HL-60/S4 (cell line): Measurements from ENCODE around the gene SERPINE3.

Source experiments
- in situ Hi-C: fragments of 300-500 bp; cut with MboI; formaldehyde crosslinking; loops from 2 replicates; pipeline ENCODE4 v1.14.3; 2022; ENCODE audit warnings: low sequenced_read_pairs

SERPINE3 gene

DNA sequence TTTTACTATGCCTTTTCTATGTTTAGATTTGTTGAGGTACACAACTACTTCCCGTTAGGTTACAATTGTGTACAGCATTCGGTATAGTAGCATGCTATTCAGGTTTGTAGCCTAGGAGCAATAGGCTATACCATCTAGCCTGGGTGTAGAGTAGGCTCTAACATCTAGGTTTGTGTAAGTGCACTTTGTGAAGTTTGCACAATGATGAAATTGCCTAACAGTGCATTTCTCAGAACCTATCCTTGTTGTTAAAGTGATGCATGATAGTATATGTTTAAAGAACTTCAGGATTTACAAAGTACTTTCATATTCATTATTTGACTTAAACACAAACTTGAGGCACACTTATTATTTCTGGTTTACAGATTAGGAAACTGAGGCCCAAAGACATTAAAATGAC lies 11.5 kb upstream of the SERPINE3 start:
- in situ Hi-C loops = no loop called here

- in situ Hi-C loops = no loop called here
Measured at GRCh38 chr13:51328488-51328887, 11.0 kb upstream of the SERPINE3 start.

DNA sequence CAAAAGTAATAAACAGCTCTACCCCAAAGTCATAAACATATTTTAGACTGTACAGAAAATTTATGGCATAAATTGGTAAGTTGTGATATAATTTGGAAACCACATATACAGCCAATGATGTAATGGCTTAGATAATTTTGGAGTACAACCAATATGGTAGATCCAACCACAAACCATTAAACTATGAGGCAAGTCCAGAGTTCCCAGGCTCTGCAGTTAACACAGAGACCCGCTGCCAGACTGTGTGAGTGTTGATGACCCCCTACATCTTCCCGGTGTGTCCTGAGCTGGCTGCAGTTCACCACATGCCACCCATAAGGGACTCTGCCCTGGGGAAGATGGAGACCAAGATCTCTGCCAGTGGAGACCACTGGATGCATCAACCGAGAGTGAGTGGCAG lies 9.9 kb upstream of the SERPINE3 start:
- in situ Hi-C loops = no loop called here

- in situ Hi-C loops = no loop called here
Measured at GRCh38 chr13:51330791-51331190, 8.7 kb upstream of the SERPINE3 start.

- in situ Hi-C loops = no loop called here
Measured at GRCh38 chr13:51331354-51331861, 8.1 kb upstream of the SERPINE3 start.

GRCh38 chr13:51332566-51333361 lies 6.7 kb upstream of the SERPINE3 start:
- in situ Hi-C loops = no loop called here

- in situ Hi-C loops = no loop called here
Measured at GRCh38 chr13:51333421-51333820, 6.1 kb upstream of the SERPINE3 start.

GRCh38 chr13:51333826-51334225 lies 5.7 kb upstream of the SERPINE3 start:
- in situ Hi-C loops = no loop called here

GRCh38 chr13:51336746-51337145 lies 2.7 kb upstream of the SERPINE3 start:
- in situ Hi-C loops = no loop called here

GRCh38 chr13:51339952-51340732 lies 651 bp downstream of the SERPINE3 start:
- in situ Hi-C loops = no loop called here

GRCh38 chr13:51341232-51341631 lies 1.7 kb downstream of the SERPINE3 start:
- in situ Hi-C loops = no loop called here

DNA sequence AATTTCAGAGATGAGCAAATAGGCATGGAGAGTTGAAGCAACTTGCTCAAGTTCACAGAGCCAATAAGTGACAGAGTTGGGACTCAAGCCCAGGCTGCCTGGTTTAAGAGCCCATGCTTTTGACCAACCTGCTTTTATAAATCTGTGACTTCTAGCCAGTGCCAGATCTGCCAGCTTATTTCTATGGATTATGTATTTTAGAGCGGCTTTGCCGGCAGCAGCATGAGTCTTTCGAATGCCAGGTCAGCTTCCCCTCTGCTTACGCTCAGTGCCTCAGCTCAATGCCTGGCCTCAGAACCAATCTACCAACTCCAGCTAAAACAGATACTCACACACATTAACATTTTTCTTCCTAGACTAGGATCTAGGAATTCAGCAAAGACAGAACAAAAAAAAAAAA lies 2.3 kb downstream of the SERPINE3 start:
- in situ Hi-C loops = no loop called here

DNA sequence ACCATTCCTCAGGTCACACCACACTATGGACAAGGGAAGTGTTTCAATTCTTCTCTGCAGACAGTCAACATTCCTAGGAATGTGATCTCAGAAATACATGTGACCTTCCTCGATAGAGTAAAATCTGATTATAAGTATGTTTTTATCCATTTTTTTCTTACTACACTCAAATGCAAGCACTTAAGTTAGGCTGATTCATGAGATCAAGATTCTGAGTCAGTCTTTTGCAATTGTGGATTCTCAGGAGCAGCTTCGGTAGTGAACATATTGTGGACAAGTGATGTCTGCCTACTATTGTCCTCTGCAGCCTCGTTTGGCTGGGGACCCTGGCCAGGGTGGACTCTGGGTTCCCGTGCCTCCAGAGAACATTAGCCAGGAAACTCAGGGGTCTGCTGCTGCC lies 3.2 kb downstream of the SERPINE3 start:
- in situ Hi-C loops = no loop called here

DNA sequence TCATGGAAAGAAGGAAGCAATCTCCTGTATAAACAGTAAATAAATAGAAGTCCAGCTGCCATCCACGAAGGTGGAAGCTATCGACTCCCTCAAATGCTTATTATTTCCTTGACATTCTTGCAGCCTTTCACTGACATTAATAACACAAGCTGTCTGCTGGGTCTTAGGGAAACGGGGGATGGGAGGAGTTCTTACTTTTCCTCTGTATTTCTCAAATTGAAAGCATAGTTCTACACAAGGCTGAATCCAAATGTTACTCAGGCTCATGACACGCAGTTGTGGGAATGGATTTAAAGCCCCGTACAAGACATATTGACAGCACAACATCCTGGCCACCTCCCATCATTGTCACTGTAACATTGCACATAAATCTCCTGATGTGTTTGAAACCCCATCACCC lies 4.0 kb downstream of the SERPINE3 start:
- in situ Hi-C loops = no loop called here

DNA sequence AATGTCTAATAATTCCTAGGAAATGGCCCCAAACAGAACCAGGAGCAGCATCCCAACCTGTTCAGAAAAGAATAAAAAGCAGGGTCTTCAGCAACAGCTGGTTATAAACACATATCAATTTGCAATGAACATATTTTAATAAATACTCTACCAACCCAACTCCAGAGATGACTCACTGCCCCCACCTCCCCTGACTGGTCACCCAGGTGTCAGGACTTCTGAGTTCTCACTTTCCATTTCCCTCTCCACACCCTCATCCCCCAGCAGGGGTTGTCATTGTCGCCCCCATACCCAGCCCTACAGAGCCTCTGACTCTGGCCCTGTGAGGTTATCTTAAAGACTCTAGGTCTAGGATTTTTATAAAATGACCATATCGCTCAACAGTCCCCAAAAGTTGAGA lies 6.9 kb downstream of the SERPINE3 start:
- in situ Hi-C loops = no loop called here

GRCh38 chr13:51347099-51347498 lies 7.6 kb downstream of the SERPINE3 start:
- in situ Hi-C loops = no loop called here

GRCh38 chr13:51348069-51348967 lies 8.8 kb downstream of the SERPINE3 start:
- in situ Hi-C loops = no loop called here

- in situ Hi-C loops = no loop called here
Measured at GRCh38 chr13:51349016-51349415, 9.5 kb downstream of the SERPINE3 start.

DNA sequence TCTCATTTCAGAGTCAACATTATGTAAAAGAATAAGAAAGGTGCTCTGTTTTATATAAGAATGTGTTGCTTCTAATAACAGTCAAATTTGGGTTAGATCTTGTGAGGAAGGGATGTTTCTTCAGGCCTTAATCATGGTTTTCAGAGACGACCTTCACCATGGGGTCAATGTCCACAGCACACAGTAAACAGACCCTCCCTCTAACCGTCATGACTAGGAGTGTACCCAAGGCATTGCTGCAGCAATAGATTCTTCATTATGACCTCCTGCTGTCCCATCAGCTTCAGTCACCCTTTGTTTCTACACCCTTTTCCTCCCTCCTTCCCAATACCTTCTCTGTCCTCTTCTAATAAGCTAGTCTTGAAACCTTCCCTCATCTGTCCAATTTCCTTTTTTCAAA lies 15.7 kb downstream of the SERPINE3 start:
- in situ Hi-C loops = no loop called here

DNA sequence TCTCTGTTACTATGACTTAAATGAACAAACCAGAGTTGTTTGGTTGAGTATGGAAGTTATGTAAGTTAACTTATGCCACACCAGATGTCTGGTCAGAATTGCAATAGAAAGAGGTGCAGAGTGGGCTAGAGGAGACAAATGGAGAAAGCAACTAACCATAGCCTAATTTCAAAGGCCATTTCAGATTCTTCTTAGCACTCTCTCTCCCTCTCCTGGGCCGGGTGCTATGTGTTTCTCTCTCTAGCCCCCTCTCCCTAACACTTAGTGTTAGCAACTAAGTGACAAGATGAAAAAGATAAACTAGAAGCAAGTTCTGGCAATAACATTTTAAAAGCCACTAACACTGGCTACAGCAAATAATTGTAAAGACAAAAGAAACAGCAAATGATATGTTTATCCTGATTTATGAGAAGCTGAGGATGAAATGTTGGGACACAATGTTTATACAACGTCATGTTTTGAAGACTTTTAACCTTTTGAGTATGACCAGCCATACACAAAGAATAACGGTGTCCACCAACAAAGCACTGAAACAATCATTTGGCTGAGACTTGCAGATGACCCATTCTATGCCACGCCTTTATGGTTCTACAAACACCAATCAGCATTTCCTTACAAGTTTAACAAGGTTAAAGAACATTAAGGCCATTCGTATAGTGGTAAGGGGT lies 18.6 kb downstream of the SERPINE3 start:
- in situ Hi-C loops = no loop called here

GRCh38 chr13:51359352-51359751 lies 19.9 kb downstream of the SERPINE3 start:
- in situ Hi-C loops = no loop called here
